HG03196 (cell line): Measurements from ENCODE around the gene ANTXR2.
"Not testable (repeated sequence)": the region's sequence is repeated elsewhere in the genome, so short reads cannot be mapped to it uniquely, and the experiment has no call there.

Experiments
- ATAC-seq: cut with Tn5 transposase; IDR thresholded peaks from one replicate; pipeline ENCODE4 v1.9.1; 2021; ENCODE audit not compliant: unreplicated experiment

Gene ANTXR2

DNA sequence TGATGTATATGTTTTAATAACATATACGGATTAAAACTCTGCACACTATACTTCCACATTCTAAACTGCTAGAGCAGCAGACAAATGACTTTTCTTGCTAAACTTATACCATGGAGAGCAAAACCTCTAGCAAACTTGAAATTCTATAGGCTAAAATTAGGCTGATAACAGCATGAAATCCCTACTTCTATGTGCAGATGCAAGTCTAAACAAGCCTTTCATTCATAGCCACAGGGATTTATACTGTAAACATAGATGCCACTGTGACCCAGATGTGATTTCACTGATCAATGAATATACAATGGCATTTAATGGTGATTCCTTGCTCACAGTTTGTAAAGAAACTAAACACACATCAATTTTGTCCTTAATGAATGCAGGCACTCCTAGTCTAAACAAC is 151.0 kb downstream of the ANTXR2 start:
- no peak for ATAC-seq

GRCh38 chr4:79920163-79920853 is 152.7 kb downstream of the ANTXR2 start:
- ATAC-seq, result no peak

DNA sequence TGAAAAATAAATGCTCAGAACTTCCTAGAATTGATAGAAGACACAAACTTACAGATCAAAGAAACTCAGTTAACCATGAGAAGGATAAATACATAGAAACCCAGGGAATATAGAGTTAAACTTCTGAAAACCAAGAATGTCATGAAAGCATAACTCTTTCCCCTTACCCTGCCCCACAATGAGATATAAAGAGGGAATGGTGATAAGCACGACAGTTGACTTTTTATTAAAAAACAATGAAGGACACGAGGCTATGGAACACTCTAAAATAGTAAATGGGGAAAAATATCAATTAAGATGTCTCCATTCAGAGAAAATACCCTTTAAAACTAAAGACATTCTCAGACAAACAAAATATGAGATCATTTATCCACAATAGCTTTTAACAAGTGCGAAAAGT is 154.7 kb downstream of the ANTXR2 start:
- ATAC-seq, result no peak

- peak; percentile 80 for ATAC-seq
Measured at GRCh38 chr4:79917246-79917645, 155.8 kb downstream of the ANTXR2 start.

GRCh38 chr4:79915246-79915645 is 157.8 kb downstream of the ANTXR2 start:
- ATAC-seq, result no peak

DNA sequence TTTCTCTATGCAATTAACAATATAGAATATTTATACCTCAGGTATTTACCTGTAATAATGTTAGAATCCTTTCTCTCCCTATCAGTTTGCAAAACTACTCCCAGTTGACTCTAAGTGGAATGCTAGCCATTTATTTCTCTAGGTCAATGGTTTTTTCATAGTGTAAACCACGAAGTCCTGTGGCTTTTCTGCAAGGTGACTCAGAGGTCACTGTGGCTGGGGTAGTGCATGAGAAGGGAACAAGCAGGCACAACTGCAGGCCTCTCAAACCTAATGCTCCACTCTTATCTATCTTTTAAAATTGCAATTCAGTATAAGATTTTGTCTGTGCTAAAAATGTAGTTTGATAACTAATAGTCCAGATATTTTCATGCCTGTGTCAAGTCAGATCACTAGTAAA is 159.4 kb downstream of the ANTXR2 start:
- ATAC-seq, result no peak

GRCh38 chr4:79907001-79907400 is 166.0 kb downstream of the ANTXR2 start:
- ATAC-seq, result no peak

- no peak for ATAC-seq
Measured at GRCh38 chr4:79906303-79906702, 166.7 kb downstream of the ANTXR2 start.

GRCh38 chr4:79905212-79905611 is 167.8 kb downstream of the ANTXR2 start:
- no peak for ATAC-seq

- no peak for ATAC-seq
Measured at GRCh38 chr4:79904331-79904730, 168.7 kb downstream of the ANTXR2 start.

DNA sequence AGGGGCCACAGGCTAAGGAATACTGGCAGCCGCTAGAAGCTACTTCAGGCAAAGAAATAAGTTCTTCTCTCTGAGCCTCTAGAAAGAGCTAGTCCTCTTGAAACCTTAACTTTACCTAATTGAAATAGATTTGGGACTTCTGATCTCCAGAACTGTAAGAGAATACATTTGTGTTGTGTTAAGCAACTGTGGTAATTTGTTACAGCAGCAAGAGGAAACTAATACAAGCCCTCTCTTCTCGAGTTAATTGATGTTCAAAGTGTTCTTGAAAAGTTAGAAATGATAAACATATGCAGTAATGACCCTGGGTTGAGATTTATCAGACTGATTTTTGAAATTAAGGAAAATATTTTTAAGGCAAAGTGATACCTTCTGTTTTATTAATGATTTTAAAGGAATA is 172.8 kb downstream of the ANTXR2 start:
- no peak for ATAC-seq

GRCh38 chr4:79899481-79899880 is 173.5 kb downstream of the ANTXR2 start:
- no peak for ATAC-seq

DNA sequence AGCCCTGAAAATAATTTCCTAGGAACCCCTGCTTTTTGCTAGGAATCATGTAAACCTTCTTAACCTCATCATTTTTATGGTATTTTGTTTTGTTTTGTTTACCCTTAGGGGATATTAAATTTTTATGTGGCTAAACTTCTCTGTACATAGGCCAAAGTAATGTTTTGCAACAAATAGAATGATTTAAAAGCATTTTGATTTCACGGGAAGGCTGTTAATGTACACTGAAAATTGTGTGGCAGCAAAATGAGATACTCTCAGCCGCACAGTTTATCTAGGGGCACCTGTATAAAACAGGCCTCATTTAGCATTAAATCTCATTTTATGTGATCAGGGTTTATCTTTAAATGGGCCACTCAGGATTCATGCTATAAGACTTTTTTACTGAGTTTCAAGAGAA is 175.0 kb downstream of the ANTXR2 start:
- ATAC-seq, result no peak

- no peak for ATAC-seq
Measured at GRCh38 chr4:79897174-79897573, 175.9 kb downstream of the ANTXR2 start.

- ATAC-seq, result no peak
Measured at GRCh38 chr4:79893456-79893855, 179.6 kb downstream of the ANTXR2 start.

- ATAC-seq, result not testable (repeated sequence)
Measured at GRCh38 chr4:79889026-79889425, 184.0 kb downstream of the ANTXR2 start.

DNA sequence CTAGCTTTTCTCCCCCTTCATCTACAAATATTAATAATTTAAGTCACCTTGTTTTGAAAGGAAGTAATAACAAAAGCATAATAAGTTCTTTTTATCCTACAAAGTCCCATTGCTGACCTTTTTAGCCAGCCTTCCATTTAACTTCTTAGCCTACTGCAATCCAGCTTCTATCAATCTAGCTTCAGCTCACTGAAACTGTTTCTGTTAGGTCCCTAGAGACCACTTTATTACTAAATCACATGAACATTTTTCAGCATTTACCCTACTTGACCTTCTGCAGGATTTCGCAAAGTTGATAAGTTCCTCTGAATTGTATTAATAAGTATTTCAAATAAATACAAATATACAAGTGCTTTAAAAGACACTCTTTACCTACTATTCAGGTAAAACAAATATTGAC is 186.5 kb downstream of the ANTXR2 start:
- no peak for ATAC-seq

DNA sequence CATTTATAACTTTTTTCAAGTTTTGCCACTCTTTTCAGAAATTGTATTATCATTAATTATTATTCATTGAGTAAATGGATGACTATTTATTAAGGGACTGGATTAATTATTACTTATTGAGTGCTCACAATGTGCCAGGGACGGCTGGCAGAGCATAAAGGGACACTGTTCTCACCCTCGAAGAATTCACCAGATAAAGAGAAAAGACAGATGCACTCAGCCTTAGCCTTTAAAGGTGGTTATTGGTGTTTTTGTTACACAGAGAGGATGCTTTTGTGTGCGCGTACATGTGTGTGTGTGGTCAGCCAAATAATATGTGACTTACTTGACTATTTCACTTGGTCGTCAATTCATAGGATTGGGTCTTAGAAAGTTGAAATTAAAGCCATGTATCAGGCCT is 187.0 kb downstream of the ANTXR2 start:
- ATAC-seq, result no peak

GRCh38 chr4:79883290-79883689 is 189.7 kb downstream of the ANTXR2 start:
- ATAC-seq, result no peak

DNA sequence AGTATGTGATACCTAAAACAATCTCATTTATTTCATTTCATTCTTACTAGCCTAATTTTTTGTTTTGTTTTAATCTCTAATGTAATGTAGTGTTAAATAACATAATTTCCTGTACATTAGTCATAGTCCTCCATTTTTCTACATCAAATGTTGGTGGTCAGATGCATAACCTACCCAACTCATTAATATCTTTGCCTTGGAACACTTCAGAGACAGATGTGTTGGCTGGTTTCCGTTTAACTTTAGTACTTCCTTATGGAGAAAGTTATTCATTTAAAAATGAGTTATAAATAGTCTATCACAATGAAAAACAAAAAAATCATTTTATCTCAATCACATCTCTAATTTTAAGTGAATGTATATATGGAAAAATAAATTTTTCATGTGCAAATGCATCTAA is 190.2 kb downstream of the ANTXR2 start:
- no peak for ATAC-seq

DNA sequence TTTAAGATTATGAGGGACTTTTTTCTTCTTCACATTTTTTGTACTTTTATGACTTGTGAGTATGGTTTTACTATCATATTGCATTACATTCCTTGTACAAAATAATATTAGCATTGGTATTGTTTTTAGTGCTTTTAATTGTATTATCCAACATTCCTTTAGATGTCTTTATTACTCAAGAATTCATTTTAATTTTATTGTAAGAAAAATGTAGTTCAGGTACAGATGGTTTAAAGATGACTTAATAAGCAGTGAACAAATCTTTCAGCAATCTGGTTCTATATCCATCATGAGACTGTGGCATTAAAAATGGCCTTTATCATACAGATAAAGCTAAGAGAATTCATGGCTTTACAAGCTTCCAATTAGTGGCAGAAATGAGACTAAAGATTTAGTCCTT is 191.6 kb downstream of the ANTXR2 start:
- no peak for ATAC-seq

DNA sequence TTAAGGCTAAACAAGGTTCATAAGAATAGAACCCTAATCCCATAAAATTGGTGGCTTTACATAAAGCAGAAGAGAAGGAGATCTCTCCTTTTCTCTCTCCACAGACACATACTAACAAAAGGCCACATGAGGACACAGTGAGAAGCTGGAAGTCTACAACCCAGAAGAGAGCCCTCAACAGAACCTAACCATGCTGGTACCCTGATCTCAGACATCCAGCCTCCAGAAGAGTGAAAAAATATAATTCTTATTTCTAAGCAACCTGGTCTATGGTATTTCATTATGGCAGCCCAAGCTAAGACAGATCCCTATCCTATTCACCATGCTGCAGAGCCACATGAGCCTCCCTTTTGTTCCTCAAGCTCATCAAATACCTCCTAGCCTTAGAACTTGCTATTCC is 195.5 kb downstream of the ANTXR2 start:
- ATAC-seq, result no peak

DNA sequence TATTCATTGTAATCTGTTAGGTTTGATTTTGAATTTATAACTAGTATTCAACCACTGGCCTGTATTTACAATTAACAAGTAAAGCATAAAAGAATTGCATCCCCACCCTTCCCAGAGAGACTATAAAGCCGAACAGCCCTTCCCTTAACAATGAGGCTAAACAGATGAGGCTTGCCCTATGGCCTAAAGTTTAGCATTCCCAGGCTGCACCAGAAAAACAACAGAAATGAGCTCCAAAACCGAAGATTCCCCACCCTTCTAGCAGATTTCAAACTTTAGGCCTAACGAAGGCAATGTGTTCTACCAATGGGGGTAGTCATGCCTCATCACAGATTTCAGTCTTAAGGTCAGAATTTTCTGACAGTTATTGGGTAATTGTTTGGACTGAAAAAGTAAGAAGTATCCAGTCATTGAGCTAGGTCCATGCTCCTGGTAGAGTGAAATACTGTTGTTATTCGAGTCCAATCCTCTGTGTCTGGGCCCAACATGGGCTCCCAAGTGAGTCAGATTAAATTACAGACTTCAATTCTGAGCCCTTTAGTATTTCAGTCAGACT is 197.6 kb downstream of the ANTXR2 start:
- ATAC-seq, result no peak
